Measurements from ENCODE around the gene STARD8.

STARD8 gene

DNA sequence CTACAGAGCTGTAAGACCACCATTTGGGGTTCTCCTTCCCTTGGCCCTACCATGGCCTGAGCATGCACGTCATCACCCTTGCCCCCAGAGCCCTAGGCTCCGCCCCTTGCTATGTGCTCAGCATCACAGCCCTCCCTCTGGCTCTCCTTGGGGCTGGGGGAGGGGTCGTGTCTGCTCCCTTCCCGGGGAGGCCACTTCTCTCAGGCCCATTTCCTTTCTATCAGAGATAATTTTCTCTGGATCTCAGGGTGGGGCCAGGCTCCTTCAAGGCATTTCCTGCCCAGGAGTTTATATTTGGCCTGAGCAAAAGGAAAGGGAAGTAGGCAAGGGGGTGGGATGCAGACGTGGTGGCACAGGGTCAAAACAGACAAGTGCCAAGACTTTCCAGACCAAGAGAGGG lies 55.9 kb downstream of the STARD8 start:
- Histone ChIP-seq H2BK12ac (ENCODE audit: low read length) (no peak overlapping the region), H3K4me1 (ENCODE audit: control insufficient read depth in 1 of 2, insufficient read depth in 2 of 2, low read length in 2 of 2) (peaks cover 5 to 6% of the 10 kb centered on the region in 2 experiments), H3K4me2 (ENCODE audit: low read length) (no peak overlapping the region), H3K23ac (ENCODE audit: low read length) (no peak overlapping the region), H3K4me3 (ENCODE audit: low read depth, low read length) (no peak overlapping the region), H3K14ac (ENCODE audit: low read length) (no peak overlapping the region), H3K4ac (ENCODE audit: low read depth, low read length) (no peak overlapping the region), H3K27ac (ENCODE audit: low read depth, low read length) (no peak overlapping the region), H3K9me3 (ENCODE audit: insufficient read depth, low read depth, low read length) (no peaks in the 10 kb centered on the region), H3K79me2 (ENCODE audit: control insufficient read depth, insufficient read depth, low read length, poor library complexity) (no peaks in the 10 kb centered on the region), H4K12ac (ENCODE audit: low read depth, low read length) (no peak overlapping the region), H2BK5ac (ENCODE audit: low read depth, low read length, poor library complexity) (no peak overlapping the region), H2BK120ac (ENCODE audit: insufficient read depth, low read length, poor library complexity) (no peak overlapping the region), H4K91ac (ENCODE audit: low read depth, low read length) (no peak overlapping the region), H3K36me3 (ENCODE audit: control insufficient read depth in 1 of 2, insufficient read depth in 2 of 2, low read length in 2 of 2) (no peaks in the 10 kb centered on the region), H2AK5ac (ENCODE audit: low read length) (no peak overlapping the region), H2AFZ (ENCODE audit: insufficient read depth, low read length, poor library complexity) (no peak overlapping the region), H3K79me1 (ENCODE audit: low read length) (peaks cover under 1% of the 10 kb centered on the region), H3K27me3 (ENCODE audit: insufficient read depth, low read length) (no peaks in the 10 kb centered on the region), H4K8ac (ENCODE audit: low read depth, low read length) (no peak overlapping the region), H3K9ac (ENCODE audit: low read length) (no peak overlapping the region), H3K18ac (ENCODE audit: low read length) (no peak overlapping the region)
- no CpG with 5 or more reads among the region's 5 CpGs for WGBS (ENCODE audit: extremely low coverage, insufficient coverage, insufficient read length)
- no peak for DNase-seq

DNA sequence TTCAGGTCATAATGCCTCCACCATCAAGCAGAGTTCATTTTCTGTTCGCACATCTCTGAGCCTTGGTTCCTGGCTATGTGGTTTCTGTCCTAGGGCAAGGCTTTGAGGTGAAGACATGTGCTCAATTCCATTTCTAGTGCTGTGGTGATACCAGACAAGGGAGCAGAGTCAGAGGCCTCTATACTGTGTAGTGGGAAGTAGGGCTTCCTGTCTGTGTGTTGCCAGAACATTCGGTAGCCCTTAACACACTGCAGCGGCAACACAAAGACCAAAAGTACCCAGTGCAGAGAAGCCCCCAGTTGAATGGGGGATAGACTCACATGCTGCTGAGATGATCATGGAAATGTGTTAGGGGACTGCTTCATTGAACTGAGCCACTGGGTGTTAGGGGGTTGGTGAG lies 56.4 kb downstream of the STARD8 start:
- Histone ChIP-seq H2AK5ac (ENCODE audit: low read length) (no peak overlapping the region), H4K12ac (ENCODE audit: low read depth, low read length) (no peak overlapping the region), H3K79me2 (ENCODE audit: control insufficient read depth, insufficient read depth, low read length, poor library complexity) (no peaks in the 10 kb centered on the region), H3K4me1 (ENCODE audit: control insufficient read depth in 1 of 2, insufficient read depth in 2 of 2, low read length in 2 of 2) (peaks cover 10% of the 10 kb centered on the region in 2 experiments), H2BK12ac (ENCODE audit: low read length) (peak overlapping the region; percentile 16), H3K4ac (ENCODE audit: low read depth, low read length) (no peak overlapping the region), H3K79me1 (ENCODE audit: low read length) (peaks cover 5% of the 10 kb centered on the region), H4K91ac (ENCODE audit: low read depth, low read length) (no peak overlapping the region), H3K36me3 (ENCODE audit: control insufficient read depth in 1 of 2, insufficient read depth in 2 of 2, low read length in 2 of 2) (no peaks in the 10 kb centered on the region), H3K18ac (ENCODE audit: low read length) (no peak overlapping the region), H2BK5ac (ENCODE audit: low read depth, low read length, poor library complexity) (no peak overlapping the region), H3K4me2 (ENCODE audit: low read length) (no peak overlapping the region), H4K8ac (ENCODE audit: low read depth, low read length) (no peak overlapping the region), H3K23ac (ENCODE audit: low read length) (no peak overlapping the region), H2AFZ (ENCODE audit: insufficient read depth, low read length, poor library complexity) (no peak overlapping the region), H3K9me3 (ENCODE audit: insufficient read depth, low read depth, low read length) (no peaks in the 10 kb centered on the region), H3K27ac (ENCODE audit: low read depth, low read length) (no peak overlapping the region), H3K27me3 (ENCODE audit: insufficient read depth, low read length) (no peaks in the 10 kb centered on the region), H3K9ac (ENCODE audit: low read length) (no peak overlapping the region), H3K4me3 (ENCODE audit: low read depth, low read length) (no peak overlapping the region), H3K14ac (ENCODE audit: low read length) (no peak overlapping the region), H2BK120ac (ENCODE audit: insufficient read depth, low read length, poor library complexity) (no peak overlapping the region)
- no CpG with 5 or more reads among the region's 3 CpGs for WGBS (ENCODE audit: extremely low coverage, insufficient coverage, insufficient read length)
- DNase-seq: no peak

GRCh38 chrX:68705986-68706385 lies 58.5 kb downstream of the STARD8 start:
- WGBS (ENCODE audit: extremely low coverage, insufficient coverage, insufficient read length): no CpG with 5 or more reads among the region's 5 CpGs
- no peak overlapping the region for H2BK120ac ChIP-seq (ENCODE audit: insufficient read depth, low read length, poor library complexity)
- no peaks in the 10 kb centered on the region for H3K36me3 ChIP-seq (ENCODE audit: control insufficient read depth in 1 of 2, insufficient read depth in 2 of 2, low read length in 2 of 2)
- no peak overlapping the region for H3K4ac ChIP-seq (ENCODE audit: low read depth, low read length)
- H4K8ac ChIP-seq (ENCODE audit: low read depth, low read length): no peak overlapping the region
- H3K4me3 ChIP-seq (ENCODE audit: low read depth, low read length): no peak overlapping the region
- no peak overlapping the region for H2BK5ac ChIP-seq (ENCODE audit: low read depth, low read length, poor library complexity)
- H3K79me2 ChIP-seq (ENCODE audit: control insufficient read depth, insufficient read depth, low read length, poor library complexity): no peaks in the 10 kb centered on the region
- H3K9ac ChIP-seq (ENCODE audit: low read length): no peak overlapping the region
- H2BK12ac ChIP-seq (ENCODE audit: low read length): no peak overlapping the region
- no peak overlapping the region for H3K18ac ChIP-seq (ENCODE audit: low read length)
- H4K91ac ChIP-seq (ENCODE audit: low read depth, low read length): no peak overlapping the region
- no peaks in the 10 kb centered on the region for H3K9me3 ChIP-seq (ENCODE audit: insufficient read depth, low read depth, low read length)
- H3K27ac ChIP-seq (ENCODE audit: low read depth, low read length): no peak overlapping the region
- H2AK5ac ChIP-seq (ENCODE audit: low read length): no peak overlapping the region
- H3K14ac ChIP-seq (ENCODE audit: low read length): no peak overlapping the region
- DNase-seq: no peak
- no peak overlapping the region for H3K4me2 ChIP-seq (ENCODE audit: low read length)
- H3K27me3 ChIP-seq (ENCODE audit: insufficient read depth, low read length): no peaks in the 10 kb centered on the region
- H4K12ac ChIP-seq (ENCODE audit: low read depth, low read length): no peak overlapping the region
- H3K23ac ChIP-seq (ENCODE audit: low read length): no peak overlapping the region
- no peak overlapping the region for H2AFZ ChIP-seq (ENCODE audit: insufficient read depth, low read length, poor library complexity)
- peaks cover 13 to 21% of the 10 kb centered on the region in 2 experiments for H3K4me1 ChIP-seq (ENCODE audit: control insufficient read depth in 1 of 2, insufficient read depth in 2 of 2, low read length in 2 of 2)
- H3K79me1 ChIP-seq (ENCODE audit: low read length): peaks cover 7% of the 10 kb centered on the region

- Histone ChIP-seq H2BK5ac (ENCODE audit: low read depth, low read length, poor library complexity) (peak overlapping the region; percentile 70), H2AFZ (ENCODE audit: insufficient read depth, low read length, poor library complexity) (no peak overlapping the region), H2BK12ac (ENCODE audit: low read length) (peak overlapping the region; percentile 43), H3K23ac (ENCODE audit: low read length) (no peak overlapping the region), H3K14ac (ENCODE audit: low read length) (peak overlapping the region; percentile 54), H3K27ac (ENCODE audit: low read depth, low read length) (peak overlapping the region; percentile 80), H3K9ac (ENCODE audit: low read length) (no peak overlapping the region), H3K79me2 (ENCODE audit: control insufficient read depth, insufficient read depth, low read length, poor library complexity) (no peaks in the 10 kb centered on the region), H3K4me2 (ENCODE audit: low read length) (no peak overlapping the region), H3K18ac (ENCODE audit: low read length) (no peak overlapping the region), H3K9me3 (ENCODE audit: insufficient read depth, low read depth, low read length) (no peaks in the 10 kb centered on the region), H4K8ac (ENCODE audit: low read depth, low read length) (peak overlapping the region; percentile 16), H3K4me1 (ENCODE audit: control insufficient read depth in 1 of 2, insufficient read depth in 2 of 2, low read length in 2 of 2) (peaks cover 10 to 17% of the 10 kb centered on the region in 2 experiments), H4K91ac (ENCODE audit: low read depth, low read length) (peak overlapping the region; percentile 43), H2AK5ac (ENCODE audit: low read length) (no peak overlapping the region), H3K36me3 (ENCODE audit: control insufficient read depth in 1 of 2, insufficient read depth in 2 of 2, low read length in 2 of 2) (peaks cover 2 to 4% of the 10 kb centered on the region in 2 experiments), H4K12ac (ENCODE audit: low read depth, low read length) (no peak overlapping the region), H3K27me3 (ENCODE audit: insufficient read depth, low read length) (no peaks in the 10 kb centered on the region), H2BK120ac (ENCODE audit: insufficient read depth, low read length, poor library complexity) (peak overlapping the region; percentile 53), H3K4me3 (ENCODE audit: low read depth, low read length) (no peak overlapping the region), H3K4ac (ENCODE audit: low read depth, low read length) (no peak overlapping the region), H3K79me1 (ENCODE audit: low read length) (peaks cover 7% of the 10 kb centered on the region)
- DNase-seq: no peak
- no CpG with 5 or more reads among the region's 6 CpGs for WGBS (ENCODE audit: extremely low coverage, insufficient coverage, insufficient read length)
Measured at GRCh38 chrX:68708503-68709290, 61.2 kb downstream of the STARD8 start.
